ENCODE data around the gene AMFR. TPM values are rescaled to one million over a fixed set of nuclear protein-coding genes. Genes with fewer than 3 reads are reported as not detected.

Gene AMFR
- total RNA-seq, 3 donors from 2014 or later (not counting 1 experiment from before 2014, with no cell fraction given) = 58.4 to 87.1 (median 71.7) TPM

- no peaks in the 10 kb centered on the region for H3K9me3 Mint-ChIP-seq
- intact Hi-C loops (cut with micrococcal nuclease) = no loop called here
These were observed 109.4 kb downstream of the AMFR start for GRCh38 chr16:56315955-56316354.

GRCh38 chr16:56314244-56314850 lies 111.0 kb downstream of the AMFR start:
- DNase-seq = no peak
- Mint-ChIP-seq H3K36me3 (no peaks in the 10 kb centered on the region), H3K4me3 (no peak overlapping the region), H3K4me1 (peaks cover 0 to 14% of the 10 kb centered on the region in 2 donors), H3K27me3 (ENCODE audit: low read depth in 2 of 2) (peaks cover 0 to 5% of the 10 kb centered on the region in 2 donors), H3K9me3 (no peaks in the 10 kb centered on the region), H3K27ac (no peak overlapping the region)
- no peaks in the 10 kb centered on the region for H3K9me3 ChIP-seq (ENCODE audit: control insufficient read depth, insufficient read depth, low read length)
- no peaks in the 10 kb centered on the region for H3K27me3 ChIP-seq (ENCODE audit: control insufficient read depth, insufficient read depth, low read length)
- intact Hi-C loops (cut with micrococcal nuclease) = no loop called here
- H3K36me3 ChIP-seq (ENCODE audit: control insufficient read depth, insufficient read depth, low read length) = no peaks in the 10 kb centered on the region
- no peak overlapping the region for H3K27ac ChIP-seq (ENCODE audit: low read length)
- H3K4me1 ChIP-seq (ENCODE audit: control insufficient read depth, insufficient read depth, low read length) = peaks cover 7% of the 10 kb centered on the region
- no peak for ATAC-seq
- no peak for TF ChIP-seq CTCF (IDR thresholded peaks at IDR 0.05)
- 90% methylated on average over 18 of the region's 18 CpGs for WGBS (ENCODE audit: insufficient coverage)
- H3K4me3 ChIP-seq (ENCODE audit: low read length) = no peak overlapping the region

More at GRCh38 chr16:56315955-56316354, 109.4 kb downstream of the AMFR start:
- Mint-ChIP-seq H3K4me3 (no peak overlapping the region), H3K36me3 (no peaks in the 10 kb centered on the region), H3K4me1 (peaks cover 0 to 14% of the 10 kb centered on the region in 2 donors), H3K27me3 (ENCODE audit: low read depth in 2 of 2) (peaks cover 0 to 5% of the 10 kb centered on the region in 2 donors), H3K27ac (no peak overlapping the region)
- no peaks in the 10 kb centered on the region for H3K36me3 ChIP-seq (ENCODE audit: control insufficient read depth, insufficient read depth, low read length)
- no peak for TF ChIP-seq CTCF (IDR thresholded peaks at IDR 0.05)
- no peak overlapping the region for H3K27ac ChIP-seq (ENCODE audit: low read length)
- DNase-seq = no peak
- no peaks in the 10 kb centered on the region for H3K27me3 ChIP-seq (ENCODE audit: control insufficient read depth, insufficient read depth, low read length)
- H3K4me3 ChIP-seq (ENCODE audit: low read length) = no peak overlapping the region
- no peaks in the 10 kb centered on the region for H3K9me3 ChIP-seq (ENCODE audit: control insufficient read depth, insufficient read depth, low read length)
- WGBS (ENCODE audit: insufficient coverage) = 81% methylated on average over 7 of the region's 7 CpGs
- ATAC-seq = no peak
- H3K4me1 ChIP-seq (ENCODE audit: control insufficient read depth, insufficient read depth, low read length) = peaks cover 7% of the 10 kb centered on the region

- Histone ChIP-seq H3K9me3 (ENCODE audit: control insufficient read depth, insufficient read depth, low read length) (no peaks in the 10 kb centered on the region), H3K27ac (ENCODE audit: low read length) (no peak overlapping the region), H3K27me3 (ENCODE audit: control insufficient read depth, insufficient read depth, low read length) (no peaks in the 10 kb centered on the region), H3K4me3 (ENCODE audit: low read length) (no peak overlapping the region), H3K4me1 (ENCODE audit: control insufficient read depth, insufficient read depth, low read length) (no peaks in the 10 kb centered on the region), H3K36me3 (ENCODE audit: control insufficient read depth, insufficient read depth, low read length) (no peaks in the 10 kb centered on the region)
- intact Hi-C loops (cut with micrococcal nuclease) = no loop called here
- ATAC-seq (no peak), DNase-seq (no peak)
- peaks cover 0 to 8% of the 10 kb centered on the region in 2 donors for H3K4me1 Mint-ChIP-seq
- H3K27me3 Mint-ChIP-seq (ENCODE audit: low read depth in 2 of 2) = peaks cover 3 to 12% of the 10 kb centered on the region in 2 donors
- no peak overlapping the region for H3K27ac Mint-ChIP-seq
- no peaks in the 10 kb centered on the region for H3K9me3 Mint-ChIP-seq
- no peak for TF ChIP-seq CTCF (IDR thresholded peaks at IDR 0.05)
- WGBS (ENCODE audit: insufficient coverage) = 97% methylated on average over 7 of the region's 7 CpGs
- no peak overlapping the region for H3K4me3 Mint-ChIP-seq
- H3K36me3 Mint-ChIP-seq = no peaks in the 10 kb centered on the region
These were observed 112.8 kb downstream of the AMFR start for GRCh38 chr16:56312556-56312955.

- Mint-ChIP-seq H3K27me3 (ENCODE audit: low read depth in 2 of 2) (peaks cover 7 to 9% of the 10 kb centered on the region in 2 donors), H3K36me3 (no peaks in the 10 kb centered on the region), H3K9me3 (no peaks in the 10 kb centered on the region), H3K4me1 (peaks cover 0 to 5% of the 10 kb centered on the region in 2 donors), H3K27ac (no peak overlapping the region), H3K4me3 (no peak overlapping the region)
- ATAC-seq (no peak), DNase-seq (no peak)
- Histone ChIP-seq H3K4me1 (ENCODE audit: control insufficient read depth, insufficient read depth, low read length) (no peaks in the 10 kb centered on the region), H3K27ac (ENCODE audit: low read length) (no peak overlapping the region), H3K9me3 (ENCODE audit: control insufficient read depth, insufficient read depth, low read length) (no peaks in the 10 kb centered on the region), H3K4me3 (ENCODE audit: low read length) (no peak overlapping the region), H3K27me3 (ENCODE audit: control insufficient read depth, insufficient read depth, low read length) (no peaks in the 10 kb centered on the region), H3K36me3 (ENCODE audit: control insufficient read depth, insufficient read depth, low read length) (no peaks in the 10 kb centered on the region)
- 65% methylated on average over 11 of the region's 11 CpGs for WGBS (ENCODE audit: insufficient coverage)
- intact Hi-C loops (cut with micrococcal nuclease) = no loop called here
- no peak for TF ChIP-seq CTCF (IDR thresholded peaks at IDR 0.05)
These were observed 113.4 kb downstream of the AMFR start for GRCh38 chr16:56312028-56312300.
